HG03469 (cell line): ENCODE data around the gene SCAMP5.
A peak's percentile ranks its signal among the peaks of the same experiment; 100 is the strongest.

Experiments used
- ATAC-seq: cut with Tn5 transposase; IDR thresholded peaks from one replicate; pipeline ENCODE4 v1.9.1; 2021; ENCODE audit warnings: mild to moderate bottlenecking, moderate library complexity, moderate number of reproducible peaks; ENCODE audit not compliant: unreplicated experiment

SCAMP5 gene

DNA sequence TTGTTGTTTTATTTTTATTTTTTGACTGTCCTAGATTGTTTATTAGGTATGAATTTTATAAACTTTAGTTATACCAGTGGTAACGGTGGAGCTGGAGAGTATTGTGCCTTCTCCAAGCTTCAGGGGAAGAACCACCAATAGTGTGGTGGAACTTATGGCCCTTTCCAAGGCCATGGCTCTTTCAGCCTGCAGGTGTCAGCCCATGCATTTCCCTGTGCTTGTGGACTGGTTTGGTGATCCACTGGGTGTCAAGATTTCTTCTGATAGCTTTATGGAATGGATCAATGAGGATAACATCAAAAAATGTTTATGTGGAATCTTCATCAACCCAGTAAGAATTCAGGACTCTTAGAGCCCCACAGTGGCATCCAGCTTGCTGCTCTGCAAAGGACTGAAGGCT lies 19.2 kb upstream of the SCAMP5 start:
- ATAC-seq: no peak

DNA sequence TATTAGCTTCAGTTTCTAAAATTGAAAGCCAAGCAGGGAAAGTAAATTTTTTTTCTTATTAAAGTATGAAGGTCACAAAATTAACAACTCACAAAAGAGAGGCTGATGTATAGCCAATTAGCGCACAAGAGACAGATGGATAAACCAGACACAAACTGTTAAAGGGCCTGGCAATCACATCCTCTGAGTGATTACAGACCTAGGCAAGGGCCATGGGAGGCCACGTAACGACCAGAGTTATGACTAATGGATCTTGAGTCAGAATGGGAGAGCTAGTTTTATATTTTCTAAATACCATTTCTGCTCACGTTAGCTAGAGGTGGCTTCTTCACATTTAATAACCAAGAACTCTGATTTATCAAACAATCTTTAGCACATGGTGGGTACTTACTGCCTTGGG lies 17.8 kb upstream of the SCAMP5 start:
- ATAC-seq: no peak

DNA sequence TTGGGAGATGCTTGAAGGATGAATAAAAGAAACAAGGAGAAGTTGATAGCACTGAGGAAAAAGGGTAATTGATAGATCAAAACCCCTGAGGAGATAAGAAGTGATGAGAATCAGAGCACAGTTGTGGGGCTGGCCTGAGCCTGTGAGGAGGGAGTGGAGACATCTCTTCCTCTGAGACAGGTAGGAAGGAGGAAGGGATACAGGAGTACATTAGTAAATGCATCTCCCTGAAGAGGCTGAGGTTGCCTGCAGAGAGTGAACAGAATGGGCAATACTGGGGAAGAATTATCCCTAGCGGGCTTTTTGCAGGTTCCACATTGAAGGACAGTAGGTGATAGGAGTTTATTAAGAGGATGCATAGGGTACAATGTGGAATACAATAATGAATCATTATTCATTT lies 17.3 kb upstream of the SCAMP5 start:
- ATAC-seq: no peak

DNA sequence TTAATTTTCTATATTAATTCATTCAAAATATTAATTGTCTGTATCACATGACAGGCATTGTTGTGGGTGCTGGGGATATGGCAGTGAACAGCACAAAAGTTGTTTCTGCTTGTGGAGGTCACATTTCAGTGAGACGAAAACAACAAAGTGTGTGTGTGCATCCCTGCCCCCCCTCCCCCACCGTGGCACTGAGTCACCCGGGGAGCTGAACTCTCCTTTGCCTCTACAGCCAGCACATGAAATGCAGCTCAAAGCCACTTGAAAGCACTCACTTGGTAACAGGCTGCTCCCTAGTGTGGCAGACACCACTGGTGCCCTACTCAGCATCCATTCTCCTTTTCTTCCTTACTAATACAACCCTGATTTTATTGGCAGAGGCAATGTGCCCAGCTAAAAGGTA lies 16.9 kb upstream of the SCAMP5 start:
- no peak for ATAC-seq

DNA sequence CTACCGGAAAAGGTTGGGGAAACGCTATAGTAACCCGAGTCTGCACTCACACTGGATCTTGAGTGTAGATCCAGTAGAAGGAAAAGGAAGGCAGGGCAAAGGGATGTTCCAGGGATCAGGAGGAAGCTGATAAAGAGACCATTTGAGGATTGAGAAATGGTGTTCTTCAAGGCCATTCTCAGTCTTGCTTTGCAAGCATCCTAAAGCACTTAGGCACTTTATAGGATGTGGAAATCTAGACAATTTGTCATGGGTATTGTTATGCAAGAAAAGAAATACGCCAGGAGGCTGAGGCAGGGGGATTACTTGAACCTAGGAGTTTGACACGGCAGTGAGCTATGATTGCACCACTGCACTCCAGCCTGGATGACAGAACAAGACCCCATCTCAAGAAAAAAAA lies 13.2 kb upstream of the SCAMP5 start:
- ATAC-seq: no peak

DNA sequence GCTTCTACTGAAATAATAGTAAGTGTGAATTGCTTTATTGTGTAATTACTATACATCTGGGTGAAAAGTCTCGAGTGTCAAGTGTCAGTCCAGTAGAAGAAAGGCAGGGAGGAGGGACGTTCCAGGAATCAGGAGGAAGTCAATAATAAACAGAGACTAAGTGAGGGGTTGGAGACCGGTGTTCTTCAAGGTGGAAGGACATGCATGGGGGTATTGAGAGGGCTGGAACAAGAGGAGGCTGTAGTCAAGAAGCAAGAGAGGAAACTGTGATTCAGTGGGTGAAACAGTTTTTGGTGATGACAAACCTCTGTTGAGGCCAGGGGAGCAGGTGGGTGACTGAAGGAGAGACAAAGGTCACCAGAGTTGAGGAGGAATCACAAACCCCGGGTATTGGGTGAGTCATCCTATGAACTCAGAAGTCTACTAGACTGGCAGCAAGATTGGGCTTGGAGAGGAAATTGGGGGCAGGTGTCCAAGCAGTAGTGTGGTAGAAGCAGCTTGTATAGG lies 11.6 kb upstream of the SCAMP5 start:
- no peak for ATAC-seq

DNA sequence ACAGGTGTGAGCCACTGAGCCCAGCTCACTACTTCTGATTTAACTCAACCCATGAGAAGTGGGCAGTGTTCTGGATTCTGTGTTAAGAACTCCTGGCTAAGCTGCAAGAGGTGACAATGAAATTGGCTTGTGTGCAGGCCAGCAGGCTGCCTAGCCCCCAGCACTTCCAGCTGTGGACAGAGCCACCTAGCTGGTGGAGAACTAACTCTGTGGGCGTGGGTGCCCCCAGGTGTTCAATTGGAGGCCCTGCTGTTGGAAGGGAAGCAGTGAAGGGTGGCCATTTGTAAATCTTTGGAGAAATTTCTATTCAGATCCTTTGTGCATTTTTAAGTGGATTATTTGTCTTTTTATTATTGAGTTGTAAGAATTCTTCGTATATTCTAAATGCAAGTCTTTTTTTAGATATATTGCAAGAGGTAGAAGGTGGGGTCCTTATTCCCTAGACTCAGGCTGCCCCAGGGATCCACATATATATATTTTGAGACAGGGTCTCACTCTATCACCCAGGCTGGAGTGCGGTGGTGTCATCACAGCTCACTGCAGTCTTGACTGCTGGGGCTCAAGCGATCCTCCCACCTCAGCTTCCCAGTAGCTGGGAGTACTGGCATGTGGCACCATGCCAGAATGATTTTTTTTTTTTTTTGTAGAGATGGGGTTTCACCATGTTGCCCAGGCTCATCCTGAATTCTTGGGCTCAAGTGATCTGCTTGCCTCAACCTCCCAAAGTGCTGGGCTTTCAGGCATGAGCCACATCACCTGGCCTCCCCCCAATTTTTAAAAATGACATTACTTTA lies 7.2 kb upstream of the SCAMP5 start:
- no peak for ATAC-seq

DNA sequence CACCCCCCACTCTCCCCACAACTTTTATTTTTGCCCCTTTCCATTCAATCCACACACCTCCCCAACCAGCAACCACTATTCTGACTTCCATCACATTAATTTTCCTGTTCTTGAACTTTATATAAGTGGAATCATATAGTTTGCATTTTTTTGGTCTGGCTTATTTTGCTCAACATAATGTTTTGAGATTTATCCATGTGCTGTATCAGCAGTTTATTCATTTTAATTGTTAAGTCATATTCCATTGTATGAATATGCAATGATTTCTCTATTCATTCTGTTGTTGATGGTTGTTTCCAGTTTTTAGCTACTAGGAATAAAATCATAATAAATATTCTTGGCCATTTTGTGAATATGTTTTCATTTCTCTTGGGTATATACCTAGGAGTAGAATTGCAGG lies 5.8 kb upstream of the SCAMP5 start:
- ATAC-seq: no peak

DNA sequence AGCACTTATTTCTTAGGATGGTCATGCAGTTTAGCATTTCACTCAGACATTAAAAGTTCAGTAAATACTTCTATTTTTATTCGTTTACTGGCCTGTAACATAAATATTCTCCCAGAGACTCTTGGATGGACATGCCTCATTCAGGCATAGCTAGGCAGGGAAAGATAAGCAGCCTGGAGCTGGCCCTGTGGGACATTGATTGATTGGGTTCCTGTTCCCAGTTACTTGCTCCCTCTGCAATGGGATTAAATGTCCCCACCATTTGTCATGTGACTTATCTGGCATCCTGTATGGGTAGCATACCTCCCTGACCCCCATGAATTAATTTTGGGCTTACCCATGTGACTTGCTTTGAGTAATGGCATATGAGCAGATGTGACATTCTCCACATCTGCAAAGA lies 2.7 kb upstream of the SCAMP5 start:
- ATAC-seq: no peak

DNA sequence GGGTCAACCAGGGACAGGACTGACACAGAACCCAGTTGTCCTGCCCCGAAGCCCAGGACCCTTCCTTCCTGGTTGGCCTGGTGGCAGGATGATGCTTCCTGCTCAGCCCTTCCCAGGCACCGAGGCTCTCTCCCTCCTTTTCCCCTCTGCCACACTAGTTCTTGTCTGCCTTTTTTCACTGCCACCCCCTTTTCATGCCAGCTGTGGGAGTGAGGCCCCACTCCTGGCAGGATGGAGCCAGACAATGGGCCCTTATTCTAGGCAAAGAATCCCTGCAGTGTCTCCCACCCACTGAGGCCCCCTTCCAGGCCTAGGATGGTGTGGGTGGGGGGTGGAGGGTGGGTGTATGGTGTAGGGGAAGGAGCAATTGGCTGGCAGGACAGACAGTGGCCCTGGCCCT lies 1.1 kb upstream of the SCAMP5 start:
- no peak for ATAC-seq

DNA sequence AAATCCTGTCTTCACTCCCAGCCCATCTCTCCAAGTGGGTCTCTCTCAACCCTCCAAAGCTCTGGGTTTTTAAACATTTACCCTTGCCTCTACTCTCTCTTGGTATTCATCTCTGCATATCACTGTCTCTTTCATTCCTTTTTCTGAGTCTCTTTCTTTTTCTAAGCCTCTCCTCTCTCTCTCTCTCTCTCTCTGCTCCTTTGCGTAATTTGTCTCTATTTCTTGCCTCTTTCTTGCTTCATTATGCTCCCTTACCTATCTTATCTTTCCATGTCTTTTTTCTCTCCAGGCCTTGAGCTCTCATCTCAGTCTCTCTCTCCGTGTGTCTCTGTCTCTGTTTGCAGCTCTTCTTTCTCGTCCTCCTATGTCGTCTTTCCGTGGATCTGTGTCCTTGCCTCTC lies 678 bp upstream of the SCAMP5 start:
- no peak for ATAC-seq

DNA sequence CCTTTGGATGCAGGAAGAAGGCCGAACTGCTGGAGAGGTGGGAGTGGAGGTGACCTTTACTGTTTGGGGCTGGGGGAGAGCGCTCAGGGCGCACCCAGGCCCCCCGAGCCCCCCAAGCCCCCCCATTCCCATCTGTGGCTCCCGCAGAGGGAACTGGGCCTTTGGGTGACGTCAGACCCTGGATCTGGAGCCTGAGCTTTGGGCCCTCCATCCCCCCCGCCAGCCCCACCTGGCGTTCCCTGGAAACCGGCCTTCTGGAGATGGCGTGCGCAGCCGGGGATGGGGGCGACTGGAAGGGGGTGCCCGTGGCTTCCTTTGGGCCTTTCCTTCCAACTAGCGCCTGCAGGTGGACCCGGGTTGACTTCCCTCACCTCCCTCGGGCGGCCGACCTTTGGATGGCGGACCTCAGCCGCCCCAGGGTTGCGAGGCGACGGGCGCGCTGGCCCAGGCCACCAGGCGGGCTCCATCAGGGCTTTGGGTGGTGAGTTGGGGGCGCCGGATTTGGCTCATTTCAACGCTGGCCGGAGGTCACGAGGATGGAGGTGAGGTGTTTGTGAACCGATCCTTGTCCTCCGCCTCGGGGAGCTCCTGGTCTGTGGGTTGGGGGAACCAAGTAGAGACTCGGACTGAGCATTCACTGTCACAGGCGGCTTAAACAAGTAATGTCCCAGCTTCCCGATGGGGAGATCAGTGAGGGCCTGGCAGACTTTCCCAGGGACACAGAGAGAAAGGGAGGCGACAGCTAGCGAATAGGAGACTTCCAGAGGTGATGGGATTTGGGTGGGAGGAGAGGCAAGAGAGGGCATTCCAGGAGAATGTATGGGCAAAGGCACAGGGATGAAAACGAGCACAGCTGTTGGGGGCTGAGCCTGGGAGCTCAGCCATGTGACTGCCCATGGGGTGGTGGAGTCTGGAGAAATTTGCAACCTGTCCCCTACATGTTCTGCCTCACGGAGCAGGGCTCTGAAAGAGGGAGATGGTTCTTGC lies 709 bp downstream of the SCAMP5 start:
- ATAC-seq: no peak

DNA sequence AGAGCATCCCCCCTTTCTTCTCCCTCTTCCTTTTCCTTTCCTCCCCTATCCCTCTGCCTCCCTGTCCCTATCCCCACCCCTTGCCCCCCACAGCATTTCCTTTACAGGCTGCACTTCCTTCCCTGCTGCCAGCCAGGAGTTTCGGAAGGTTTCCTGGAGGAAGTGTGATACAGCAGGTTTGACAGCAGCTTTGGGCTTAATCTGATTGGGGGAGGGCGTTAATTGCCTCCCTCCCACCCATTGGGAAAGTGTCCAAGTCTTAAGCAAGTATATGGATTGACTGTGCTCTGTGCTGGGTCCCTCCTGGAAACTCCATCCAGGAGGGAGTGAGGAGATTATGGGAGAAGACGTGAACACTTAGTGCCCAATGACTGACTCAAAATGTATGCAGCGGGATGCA lies 1.8 kb downstream of the SCAMP5 start:
- ATAC-seq: no peak

DNA sequence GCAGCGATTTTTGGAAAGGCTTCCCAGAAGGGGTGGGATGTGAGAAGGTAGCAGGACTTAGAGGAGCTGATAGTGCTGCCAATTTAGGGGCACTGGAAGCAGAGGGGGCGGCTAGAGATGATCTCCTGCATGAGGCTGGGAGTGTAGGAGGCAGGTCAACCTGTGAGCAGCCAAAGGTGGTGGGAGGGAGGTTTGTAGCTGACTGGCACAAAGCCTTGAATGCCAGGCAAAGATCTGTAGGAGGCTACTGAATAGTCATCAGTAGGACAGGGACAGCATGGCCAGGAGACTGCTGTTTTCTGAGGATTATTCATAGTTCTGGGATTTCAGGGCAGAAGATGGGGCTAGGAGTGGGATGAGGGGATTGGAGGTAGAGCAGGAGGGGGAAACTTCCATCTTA lies 2.2 kb downstream of the SCAMP5 start:
- ATAC-seq: no peak

DNA sequence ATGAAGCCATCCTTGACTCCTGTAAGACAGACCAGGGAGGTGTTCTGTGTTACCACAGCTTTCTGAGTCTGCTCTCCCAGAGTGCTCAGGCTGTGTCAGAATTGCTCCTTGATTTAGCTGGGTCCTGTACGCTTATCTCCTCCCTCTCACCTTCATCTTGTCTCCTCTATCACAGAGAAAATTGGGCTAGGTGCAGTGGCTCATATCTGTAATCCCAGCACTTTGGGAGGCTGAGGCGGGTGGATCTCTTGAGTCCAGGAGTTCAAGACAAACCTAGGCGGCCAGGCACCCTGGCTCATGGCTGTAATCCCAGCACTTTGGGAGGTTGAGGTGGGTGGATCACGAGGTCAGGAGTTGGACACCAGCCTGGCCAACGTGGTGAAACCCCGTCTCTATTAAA lies 5.9 kb downstream of the SCAMP5 start:
- no peak for ATAC-seq

DNA sequence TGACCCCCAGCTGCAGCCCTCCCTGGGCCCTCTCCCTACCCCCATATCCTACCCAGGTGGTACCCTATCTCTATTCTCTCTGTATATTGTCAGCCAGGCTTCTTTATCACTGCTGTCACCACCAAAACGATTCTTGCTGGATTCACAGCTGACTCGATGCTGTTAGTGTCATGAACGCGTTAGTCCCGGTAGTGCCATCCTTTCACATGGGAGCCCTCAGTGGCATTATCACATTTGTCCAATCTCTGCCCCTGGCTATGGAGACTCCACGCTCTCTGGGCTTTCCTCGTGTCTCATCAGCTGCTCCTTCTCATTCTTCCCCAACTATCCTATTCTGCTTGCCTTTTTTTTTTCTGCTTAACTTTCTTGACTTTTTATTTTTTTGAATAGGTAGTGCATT lies 7.0 kb downstream of the SCAMP5 start:
- no peak for ATAC-seq

DNA sequence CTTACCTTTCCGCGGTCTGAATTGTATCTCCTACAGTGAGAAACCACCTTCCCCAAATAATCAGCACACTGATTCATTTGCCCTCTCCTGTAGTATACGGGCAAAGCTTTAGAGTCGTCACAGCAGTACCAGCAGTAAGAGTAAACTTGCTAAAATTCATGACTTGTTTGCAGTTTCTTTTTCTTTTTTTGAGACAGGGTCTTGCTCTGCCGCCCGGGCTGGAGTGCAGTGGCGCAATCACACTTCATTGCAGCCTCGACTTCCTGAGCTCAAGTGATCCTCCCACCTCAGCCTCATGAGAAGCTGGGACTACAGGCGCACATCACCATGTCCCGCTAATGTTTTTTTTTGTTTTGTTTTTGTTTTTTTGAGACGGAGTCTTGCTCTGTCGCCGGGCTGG lies 11.9 kb downstream of the SCAMP5 start:
- ATAC-seq: no peak

DNA sequence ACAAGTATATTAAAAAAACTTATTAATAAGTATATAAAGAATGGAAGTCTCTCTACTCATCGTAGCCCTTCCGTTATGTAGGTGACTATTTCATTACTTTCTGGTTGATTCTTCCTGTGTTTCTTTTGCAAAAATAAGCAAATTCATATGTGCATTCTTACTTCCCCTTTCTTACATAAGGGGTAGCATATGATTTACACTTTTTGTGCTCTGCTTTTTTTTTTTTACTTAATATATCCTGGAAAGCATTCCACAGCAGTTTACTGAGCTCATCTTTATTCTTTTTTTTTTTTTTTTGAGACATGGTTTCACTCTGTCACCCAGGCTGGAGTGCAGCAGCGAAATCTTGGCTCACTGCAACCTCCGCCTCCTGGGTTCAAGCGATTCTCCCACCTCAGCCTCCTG lies 12.9 kb downstream of the SCAMP5 start:
- no peak for ATAC-seq

DNA sequence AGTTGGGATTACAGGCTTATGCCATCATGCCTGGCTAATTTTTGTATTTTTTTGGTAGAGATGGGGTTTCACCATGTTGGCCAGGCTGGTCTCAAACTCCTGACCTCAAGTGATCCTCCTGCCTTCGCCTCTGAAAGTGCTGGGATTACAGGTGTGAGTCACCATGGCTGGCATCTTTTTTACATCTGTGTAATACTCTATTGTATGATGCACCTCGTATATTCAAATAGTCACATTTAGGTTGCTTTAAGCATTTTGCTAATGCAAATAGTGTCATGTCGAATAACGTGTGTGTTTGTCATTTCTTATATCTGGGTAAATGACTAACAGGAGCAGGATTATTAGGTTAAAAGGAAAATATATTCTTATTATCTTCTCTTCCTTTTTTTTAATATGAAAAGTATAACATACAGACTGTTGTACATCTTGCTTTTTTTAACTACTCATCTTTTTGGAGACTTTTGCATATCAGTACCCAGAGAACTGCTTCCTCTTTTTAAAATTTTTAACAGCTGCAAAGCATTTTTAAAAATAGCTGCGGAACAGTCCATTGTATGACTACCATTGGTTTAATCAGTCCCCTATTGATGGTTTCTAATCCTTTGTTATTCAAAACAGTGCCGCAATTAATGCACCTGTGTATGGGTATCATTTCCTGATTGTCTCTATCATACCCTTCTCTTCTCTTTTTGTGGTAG lies 13.4 kb downstream of the SCAMP5 start:
- peak; percentile 59 for ATAC-seq

DNA sequence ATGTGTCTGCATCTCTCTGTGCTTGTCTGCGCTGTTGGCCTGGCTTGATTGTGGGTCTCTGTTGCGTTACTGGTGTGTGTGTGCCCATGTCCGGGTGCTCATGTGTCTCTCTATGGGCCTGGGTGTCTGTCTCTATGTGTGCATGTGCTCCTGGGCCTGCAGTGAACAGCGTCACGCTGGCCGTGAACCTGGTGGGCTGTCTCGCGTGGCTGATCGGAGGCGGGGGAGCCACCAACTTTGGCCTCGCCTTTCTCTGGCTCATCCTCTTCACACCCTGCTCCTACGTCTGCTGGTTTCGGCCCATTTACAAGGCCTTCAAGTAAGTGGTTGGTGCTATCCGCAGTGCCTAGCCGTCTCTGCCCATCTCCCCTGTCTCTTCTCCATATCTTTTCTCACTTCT lies 21.1 kb downstream of the SCAMP5 start:
- ATAC-seq: no peak

DNA sequence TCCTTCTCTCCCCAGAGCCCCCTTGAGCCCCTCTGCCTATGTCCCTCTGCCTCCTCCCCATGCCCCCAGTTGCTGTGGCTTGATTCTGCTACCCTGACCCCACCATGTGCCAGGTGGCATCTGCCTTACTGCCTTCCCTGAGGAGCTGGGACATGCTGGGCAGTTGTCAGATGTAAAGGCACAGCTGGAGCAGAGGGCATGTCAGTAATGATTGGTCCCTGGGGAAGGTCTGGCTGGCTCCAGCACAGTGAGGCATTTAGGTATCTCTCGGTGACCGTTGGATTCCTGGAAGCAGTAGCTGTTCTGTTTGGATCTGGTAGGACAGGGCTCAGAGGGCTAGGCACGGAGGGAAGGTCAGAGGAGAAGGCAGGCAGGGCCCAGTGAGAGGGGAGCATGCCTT lies 24.6 kb downstream of the SCAMP5 start:
- no peak for ATAC-seq
